Spleen (tissue), 11 donors: ENCODE measurements around the gene TMEM132D. TPM values are rescaled to one million over a fixed set of nuclear protein-coding genes. Genes with fewer than 3 reads are reported as not detected.

Source experiments
- DNase-seq: peaks from one replicate; pipeline ENCODE4 v3.0.0-alpha.2; 2020
- H3K27ac ChIP-seq, 8 donors: fragments of 200-600 bp; sonication (generic) in 7 of 8; 1 replicate in 4 of 8; 2 replicates in 4 of 8; pipeline versions ENCODE4 v1.5.0 to v1.8.0; 2016 to 2021; ENCODE audit warnings: inconsistent platforms in 4 of 8, mild to moderate bottlenecking in 4 of 8, moderate library complexity in 1 of 8
- H3K27me3 ChIP-seq, 7 donors: fragments of 200-600 bp; sonication (generic) in 6 of 7; replicated peaks in 1 of 7; 1 replicate in 4 of 7; 2 replicates in 3 of 7; pipeline versions ENCODE4 v1.5.0 to v1.8.0; 2016 to 2021; ENCODE audit warnings: inconsistent platforms in 3 of 7, mild to moderate bottlenecking in 1 of 7
- H3K36me3 ChIP-seq, 6 donors: fragments of 200-600 bp; sonication (generic) in 5 of 6; 1 replicate in 4 of 6; 2 replicates in 2 of 6; pipeline versions ENCODE4 v1.5.0 to v1.8.0; 2016 to 2021; ENCODE audit warnings: inconsistent platforms in 2 of 6
- H3K4me1 ChIP-seq, 6 donors: fragments of 200-600 bp; sonication (generic) in 5 of 6; 1 replicate in 3 of 6; 2 replicates in 3 of 6; pipeline versions ENCODE4 v1.5.0 to v1.8.0; 2016 to 2021; ENCODE audit warnings: inconsistent platforms in 3 of 6
- H3K4me3 ChIP-seq, 8 donors: fragments of 200-600 bp; sonication (generic) in 7 of 8; 1 replicate in 4 of 8; 2 replicates in 4 of 8; pipeline versions ENCODE4 v1.5.0 to v1.8.0; 2016 to 2021; ENCODE audit warnings: inconsistent platforms in 4 of 8, mild to moderate bottlenecking in 4 of 8, moderate library complexity in 2 of 8
- H3K9me3 ChIP-seq, 8 donors: fragments of 200-600 bp; sonication (generic) in 7 of 8; 1 replicate in 4 of 8; 2 replicates in 4 of 8; pipeline versions ENCODE4 v1.5.0 to v1.8.0; 2016 to 2021; ENCODE audit warnings: inconsistent platforms in 4 of 8
- CTCF ChIP-seq, 11 experiments: fragments of 200-600 bp in 7 of 11; fragments of 450-650 bp in 4 of 11; sonication (generic) in 4 of 11; IDR thresholded peaks in 8 of 11; conservative IDR thresholded peaks in 3 of 11; 1 replicate in 7 of 11; 2 replicates in 4 of 11; pipeline versions ENCODE4 v1.4.0 to v1.8.0; 2016 to 2021; ENCODE audit warnings: antibody characterized with exemption in 11 of 11, inconsistent platforms in 4 of 11, mild to moderate bottlenecking in 1 of 11
- POLR2A ChIP-seq, 3 donors: fragments of 450-650 bp; IDR thresholded peaks; one replicate each; pipeline ENCODE4 v1.5.1; 2017; ENCODE audit warnings: antibody characterized with exemption in 3 of 3, mild to moderate bottlenecking in 1 of 3
- POLR2AphosphoS5 ChIP-seq, 3 donors: sonication (generic); formaldehyde crosslinking; IDR thresholded peaks; one replicate each; pipeline ENCODE4 v1.5.1; 2017; ENCODE audit warnings: antibody characterized with exemption in 3 of 3
- WGBS, 5 donors: extraction: QIAGEN DNeasy Blood & Tissue Kit in 3 of 5; methylation state at CpG; one replicate each; pipeline versions ENCODE4 v1.1.5 to v1.1.7; 2013 to 2018; 5-methylcytosine and 5-hydroxymethylcytosine counted together
- intact Hi-C: fragments of 100-400 bp; cut with DNase I; formaldehyde crosslinking; loops from one replicate; pipeline ENCODE4 v1.15.0; 2023; ENCODE audit warnings: low total_unique reads
- polyA plus RNA-seq, 3 donors: library from polyadenylated mRNA; stranded (reverse); fragments of 200-250 nt; gene quantifications; one replicate each; pipeline ENCODE4 v1.2.1, GENCODE V29; 2013
- total RNA-seq, 7 donors: library from RNA; depleted of rRNA in 3 of 7; stranded (reverse); fragments of >200 nt in 3 of 7; fragmentation: NEBNext Ultra II Directional in 4 of 7; extraction: Animal tissue kit (Norgen Biotek cat#: 25700) in 4 of 7; gene quantifications; one replicate each; pipeline versions ENCODE4 v1.1.0 to v1.2.1, GENCODE V29; 2016 to 2021
- donor health status: healthy with polysubstance abuse.
- donor health status: DM: no; HTN: no; CAD: no; lungs with moderate emphysema.
- donor health status: DM: no; HTN: no; CAD: no.
- donor health status: Bipolar disorder and iron deficiency.
- donor health status: healthy.
- donor health status: DM: no; HTN: no; CAD: no.
- donor health status: DM: yes; HTN: yes; CAD: no.

Gene TMEM132D
- total and polyA plus RNA-seq, 10 donors, result 0.03 TPM; not detected in 9

GRCh38 chr12:129847063-129847462 is 56.8 kb downstream of the TMEM132D start:
- no peaks in the 10 kb centered on the region for H3K9me3 ChIP-seq
- no peaks in the 10 kb centered on the region for H3K36me3 ChIP-seq
- intact Hi-C loops, result no loop called here
- WGBS, 5 donors, result 55 to 64% (median 60%) methylated on average over 1 of the region's 1 CpG
- peaks cover 0 to 20% (median 4%) of the 10 kb centered on the region in 7 donors for H3K27me3 ChIP-seq
- TF ChIP-seq CTCF (IDR thresholded peaks at IDR 0.05 in 8 of 11, conservative IDR thresholded peaks at IDR 0.05 in 3 of 11) (no peak), POLR2AphosphoS5 (IDR thresholded peaks at IDR 0.05) (no peak), POLR2A (IDR thresholded peaks at IDR 0.05) (no peak)
- H3K4me3 ChIP-seq, result no peak overlapping the region
- no peak for DNase-seq
- H3K27ac ChIP-seq, result no peak overlapping the region
- peaks cover 0 to 4% (median 0%) of the 10 kb centered on the region in 6 donors for H3K4me1 ChIP-seq

GRCh38 chr12:129844662-129845220 is 59.1 kb downstream of the TMEM132D start:
- H3K9me3 ChIP-seq, result no peaks in the 10 kb centered on the region
- H3K27ac ChIP-seq, result no peak overlapping the region
- no peak overlapping the region for H3K4me3 ChIP-seq
- no peaks in the 10 kb centered on the region for H3K36me3 ChIP-seq
- no peak for DNase-seq
- peaks cover 0 to 22% (median 0%) of the 10 kb centered on the region in 7 donors for H3K27me3 ChIP-seq
- intact Hi-C loops, result no loop called here
- peaks cover 0 to 4% (median 0%) of the 10 kb centered on the region in 6 donors for H3K4me1 ChIP-seq
- TF ChIP-seq CTCF (IDR thresholded peaks at IDR 0.05 in 8 of 11, conservative IDR thresholded peaks at IDR 0.05 in 3 of 11) (no peak), POLR2AphosphoS5 (IDR thresholded peaks at IDR 0.05) (no peak), POLR2A (IDR thresholded peaks at IDR 0.05) (no peak)
- WGBS, 5 donors, result 79 to 91% (median 85%) methylated on average over 5 of the region's 5 CpGs

- Histone ChIP-seq H3K27me3 (peaks cover 0 to 19% (median 0%) of the 10 kb centered on the region in 7 donors), H3K36me3 (no peaks in the 10 kb centered on the region), H3K9me3 (no peaks in the 10 kb centered on the region), H3K4me1 (peaks cover 0 to 4% (median 0%) of the 10 kb centered on the region in 6 donors), H3K27ac (no peak overlapping the region), H3K4me3 (no peak overlapping the region)
- intact Hi-C loops, result no loop called here
- 70 to 76% (median 71%) methylated on average over 3 of the region's 3 CpGs for WGBS, 5 donors
- no peak for DNase-seq
- TF ChIP-seq CTCF (IDR thresholded peaks at IDR 0.05 in 8 of 11, conservative IDR thresholded peaks at IDR 0.05 in 3 of 11) (no peak), POLR2A (IDR thresholded peaks at IDR 0.05) (no peak), POLR2AphosphoS5 (IDR thresholded peaks at IDR 0.05) (no peak)
Observed at GRCh38 chr12:129841251-129841650, 62.6 kb downstream of the TMEM132D start.

- TF ChIP-seq POLR2AphosphoS5 (IDR thresholded peaks at IDR 0.05) (no peak), POLR2A (IDR thresholded peaks at IDR 0.05) (no peak), CTCF (IDR thresholded peaks at IDR 0.05 in 8 of 11, conservative IDR thresholded peaks at IDR 0.05 in 3 of 11) (no peak)
- H3K36me3 ChIP-seq, result no peaks in the 10 kb centered on the region
- intact Hi-C loops, result no loop called here
- peaks cover 0 to 19% (median 0%) of the 10 kb centered on the region in 7 donors for H3K27me3 ChIP-seq
- H3K4me1 ChIP-seq, result peaks cover 0 to 4% (median 0%) of the 10 kb centered on the region in 6 donors
- DNase-seq, result no peak
- H3K9me3 ChIP-seq, result no peaks in the 10 kb centered on the region
- 84 to 88% (median 86%) methylated on average over 21 of the region's 21 CpGs for WGBS, 5 donors
- no peak overlapping the region for H3K4me3 ChIP-seq
- H3K27ac ChIP-seq, result no peak overlapping the region
Observed at GRCh38 chr12:129840145-129840884, 63.5 kb downstream of the TMEM132D start.
